DOHH2 (cell line): ENCODE data around the gene HOGA1.

Experiments
- EZH2phosphoT487 ChIP-seq: fragments of 200-600 bp; sonication (generic); IDR thresholded peaks from 2 replicates; pipeline ENCODE4 v1.6.1; 2017; ENCODE audit warnings: borderline replicate concordance, mild to moderate bottlenecking, antibody characterized with exemption, low read length, moderate library complexity, mixed read lengths
- TF ChIP-seq, protein P1 (sequence below): fragments of 200-600 bp; sonication (generic); IDR thresholded peaks from one replicate; pipeline ENCODE4 v1.5.1; 2014; ENCODE audit warnings: antibody characterized with exemption, mild to moderate bottlenecking, low read depth, low read length; ENCODE audit not compliant: poor library complexity, severe bottlenecking

DNA sequence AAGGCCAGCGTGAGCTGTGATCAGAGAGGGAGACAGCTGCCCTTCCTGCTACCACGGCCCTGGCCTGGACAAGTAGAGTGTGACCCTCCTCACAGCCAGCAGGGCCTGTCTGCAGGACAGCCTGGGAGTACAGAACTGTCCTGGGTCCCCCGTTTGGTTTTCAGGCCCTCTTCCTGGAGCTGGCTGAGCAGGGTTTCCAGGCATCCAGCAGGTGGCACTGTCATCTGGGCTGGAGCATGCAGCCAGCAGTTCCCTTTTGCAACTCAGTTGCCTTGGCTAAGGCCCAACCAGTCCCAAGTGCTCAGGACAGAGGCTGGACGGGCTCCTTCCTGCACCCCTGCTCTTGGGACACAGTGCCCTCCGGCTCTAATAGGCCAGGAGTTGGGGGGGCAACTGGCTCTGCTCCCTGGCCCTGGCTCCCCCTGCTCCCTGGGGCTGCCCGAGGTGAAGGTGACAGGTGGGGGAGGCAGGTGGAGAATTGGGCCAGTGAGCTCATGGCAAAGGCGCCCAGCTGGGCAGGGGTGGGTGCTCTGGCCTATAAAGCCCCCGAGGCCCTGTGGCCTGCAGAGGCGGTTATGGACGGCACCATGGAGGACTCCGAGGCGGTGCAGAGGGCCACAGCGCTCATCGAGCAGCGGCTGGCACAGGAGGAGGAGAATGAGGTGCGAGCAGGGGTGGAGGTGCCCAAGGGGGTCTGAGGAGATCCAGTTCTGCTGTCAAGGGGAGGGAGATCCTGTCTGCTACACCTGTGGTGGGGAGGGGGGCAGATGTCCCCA, 11.8 kb upstream of the HOGA1 start, which contains the start of gene ANKRD2:
- TF ChIP-seq, protein P1, sequence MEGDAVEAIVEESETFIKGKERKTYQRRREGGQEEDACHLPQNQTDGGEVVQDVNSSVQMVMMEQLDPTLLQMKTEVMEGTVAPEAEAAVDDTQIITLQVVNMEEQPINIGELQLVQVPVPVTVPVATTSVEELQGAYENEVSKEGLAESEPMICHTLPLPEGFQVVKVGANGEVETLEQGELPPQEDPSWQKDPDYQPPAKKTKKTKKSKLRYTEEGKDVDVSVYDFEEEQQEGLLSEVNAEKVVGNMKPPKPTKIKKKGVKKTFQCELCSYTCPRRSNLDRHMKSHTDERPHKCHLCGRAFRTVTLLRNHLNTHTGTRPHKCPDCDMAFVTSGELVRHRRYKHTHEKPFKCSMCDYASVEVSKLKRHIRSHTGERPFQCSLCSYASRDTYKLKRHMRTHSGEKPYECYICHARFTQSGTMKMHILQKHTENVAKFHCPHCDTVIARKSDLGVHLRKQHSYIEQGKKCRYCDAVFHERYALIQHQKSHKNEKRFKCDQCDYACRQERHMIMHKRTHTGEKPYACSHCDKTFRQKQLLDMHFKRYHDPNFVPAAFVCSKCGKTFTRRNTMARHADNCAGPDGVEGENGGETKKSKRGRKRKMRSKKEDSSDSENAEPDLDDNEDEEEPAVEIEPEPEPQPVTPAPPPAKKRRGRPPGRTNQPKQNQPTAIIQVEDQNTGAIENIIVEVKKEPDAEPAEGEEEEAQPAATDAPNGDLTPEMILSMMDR = peak; percentile 90
- no peak for TF ChIP-seq EZH2phosphoT487
